Muscle of arm (tissue), 12 donors: Measurements from ENCODE around the gene DLEC1. TPM values are rescaled to one million over a fixed set of nuclear protein-coding genes. Genes with fewer than 3 reads are reported as not detected.

Experiments
- polyA plus RNA-seq, 12 donors: library from polyadenylated mRNA; unstranded; fragments of 120-200 nt; gene quantifications; one replicate each; pipeline ENCODE4 v1.2.1, GENCODE V29; 2013; ENCODE audit not compliant: insufficient read length in 12 of 12

DLEC1 gene
- polyA plus RNA-seq, 12 donors = 0.14 to 1.1 (median 0.49) TPM; not detected in 2

Other genes with a start within 250 kb of the DLEC1 start
- 10 to 100 TPM in 11 of 12 donors, not detected in 1; 31.9 to 46.5 (median 39.4) TPM for gene CTDSPL, start 177.3 kb upstream of the DLEC1 start, polyA plus RNA-seq
- 10 to 100 TPM in 2 of 12 donors, 1 to 10 TPM in 9, not detected in 1; 4.4 to 24.2 (median 5.9) TPM for gene VILL, start 48.4 kb upstream of the DLEC1 start, polyA plus RNA-seq
- gene PLCD1, start 9.6 kb upstream of the DLEC1 start, polyA plus RNA-seq = 10 to 100 TPM in 9 of 12 donors, 1 to 10 TPM in 2, not detected in 1; 8.7 to 29.9 (median 13.0) TPM
- gene ACAA1, start 97.9 kb downstream of the DLEC1 start, polyA plus RNA-seq = 10 to 100 TPM in 11 of 12 donors, not detected in 1; 24.5 to 48.2 (median 29.1) TPM
- gene MYD88, start 99.5 kb downstream of the DLEC1 start, polyA plus RNA-seq = 10 to 100 TPM in 11 of 12 donors, not detected in 1; 15.4 to 38.2 (median 22.6) TPM
- 10 to 100 TPM in 11 of 12 donors, not detected in 1; 27.4 to 39.5 (median 37.7) TPM for gene OXSR1, start 126.3 kb downstream of the DLEC1 start, polyA plus RNA-seq
- gene SLC22A13, start 226.6 kb downstream of the DLEC1 start, polyA plus RNA-seq = under 1 TPM in 9 of 12 donors, not detected in 3; 0.12 to 0.30 (median 0.15) TPM
- gene SLC22A14, start 243.1 kb downstream of the DLEC1 start, polyA plus RNA-seq = under 1 TPM in 9 of 12 donors, not detected in 3; 0.12 to 0.49 (median 0.16) TPM